SK-N-SH (cell line): ENCODE measurements around the gene TBC1D16. TPM values are rescaled to one million over a fixed set of nuclear protein-coding genes. Genes with fewer than 3 reads are reported as not detected.

Source experiments
- CTCF ChIA-PET: fragments of 300-600, 350-600 bp; formaldehyde crosslinking; extraction: SDS; loops from one replicate; lab custom pipeline; 2021; lab: Yijun Ruan, JAX
- POLR2A ChIA-PET: fragments of 350-600 bp; sonication (Branson Sonifier 250); formaldehyde crosslinking; extraction: SDS; loops from one replicate; lab custom pipeline; 2020; ENCODE audit warnings: antibody characterized with exemption, inconsistent platforms; lab: Yijun Ruan, JAX
- DNase-seq: peaks from one replicate; pipeline ENCODE4 v3.0.0; 2012
- H2AFZ ChIP-seq: fragments of 200-600 bp; sonication (generic); 2 replicates; pipeline ENCODE4 v1.8.1; 2016; ENCODE audit warnings: antibody characterized with exemption, mild to moderate bottlenecking, low read depth
- H3F3A ChIP-seq: fragments of 200-600 bp; sonication (generic); replicated peaks from 2 replicates; pipeline ENCODE3; 2016; ENCODE audit warnings: antibody characterized with exemption, mild to moderate bottlenecking; ENCODE audit not compliant: insufficient read depth
- H3K27ac ChIP-seq, 2 experiments: fragments of 200-500 bp in 1 of 2; fragments of 200-600 bp in 1 of 2; sonication (Bioruptor generic) in 1 of 2; sonication (generic), shearing (Covaris generic) in 1 of 2; 2 replicates each; pipeline versions ENCODE4 v1.5.1 to v1.6.1; 2014 to 2016; ENCODE audit warnings: low read depth in 2 of 2, inconsistent platforms in 1 of 2, low read length in 1 of 2, mild to moderate bottlenecking in 1 of 2, mixed read lengths in 1 of 2
- H3K27me3 ChIP-seq: fragments of 200-600 bp; sonication (generic), shearing (Covaris generic); 2 replicates; pipeline ENCODE4 v1.6.1; 2016; ENCODE audit warnings: mixed run types; ENCODE audit not compliant: insufficient read depth
- H3K36me3 ChIP-seq, 2 experiments: fragments of 200-500 bp in 1 of 2; fragments of 200-600 bp in 1 of 2; sonication (Bioruptor generic) in 1 of 2; sonication (generic) in 1 of 2; replicated peaks in 1 of 2; 2 replicates each; pipeline versions ENCODE3 to v1.5.1; 2014 to 2016; ENCODE audit warnings: low read length in 1 of 2, mild to moderate bottlenecking in 1 of 2; ENCODE audit not compliant: insufficient read depth in 2 of 2, control insufficient read depth in 1 of 2
- H3K4me1 ChIP-seq, 2 experiments: fragments of 200-500 bp in 1 of 2; fragments of 200-600 bp in 1 of 2; sonication (Bioruptor generic) in 1 of 2; sonication (generic), shearing (Covaris generic) in 1 of 2; 2 replicates each; pipeline versions ENCODE4 v1.5.1 to v1.6.1; 2014 to 2016; ENCODE audit warnings: low read depth in 1 of 2, low read length in 1 of 2, mixed run types in 1 of 2; ENCODE audit not compliant: insufficient read depth in 2 of 2, control insufficient read depth in 1 of 2
- H3K4me2 ChIP-seq: fragments of 200-600 bp; sonication (generic), shearing (Covaris generic); 2 replicates; pipeline ENCODE4 v1.6.1; 2017; ENCODE audit warnings: mixed run types
- H3K4me3 ChIP-seq, 2 experiments: fragments of 200-500 bp in 1 of 2; fragments of 200-600 bp in 1 of 2; sonication (Bioruptor generic) in 1 of 2; sonication (generic), shearing (Covaris generic) in 1 of 2; 2 replicates each; pipeline versions ENCODE4 v1.5.1 to v1.8.1; 2014 to 2016; ENCODE audit warnings: low read depth in 2 of 2, inconsistent platforms in 1 of 2, low read length in 1 of 2, mild to moderate bottlenecking in 1 of 2, mixed read lengths in 1 of 2, moderate library complexity in 1 of 2
- H3K79me2 ChIP-seq: fragments of 200-600 bp; sonication (generic); 2 replicates; pipeline ENCODE4 v1.8.1; 2017; ENCODE audit warnings: mild to moderate bottlenecking; ENCODE audit not compliant: insufficient read depth
- H3K9ac ChIP-seq: fragments of 200-600 bp; sonication (generic); 2 replicates; pipeline ENCODE4 v1.6.1; 2017; ENCODE audit warnings: mixed run types
- H3K9me2 ChIP-seq: fragments of 200-600 bp; sonication (generic); 2 replicates; pipeline ENCODE4 v1.6.1; 2017; ENCODE audit warnings: mixed run types
- H3K9me3 ChIP-seq: fragments of 200-600 bp; sonication (generic); 2 replicates; pipeline ENCODE4 v1.6.1; 2017; ENCODE audit warnings: mixed run types, mild to moderate bottlenecking, moderate library complexity
- H4K20me1 ChIP-seq: fragments of 200-600 bp; sonication (generic); 2 replicates; pipeline ENCODE4 v1.6.1; 2017; ENCODE audit warnings: mild to moderate bottlenecking, mixed run types; ENCODE audit not compliant: insufficient read depth
- CHD2 ChIP-seq: fragments of 150-350 bp; IDR thresholded peaks from 2 replicates; pipeline ENCODE4 v1.6.1; 2018; ENCODE audit warnings: low read length; ENCODE audit not compliant: partially characterized antibody
- EP300 ChIP-seq, 2 experiments: IDR thresholded peaks; 2 replicates each; pipeline versions ENCODE4 v1.4.0 to v1.6.1; 2012; ENCODE audit warnings: borderline replicate concordance in 1 of 2, low read depth in 1 of 2, low read length in 1 of 2
- FOXJ3 ChIP-seq: sonication (generic); formaldehyde crosslinking; IDR thresholded peaks from 2 replicates; pipeline ENCODE4 v1.5.1; 2020; ENCODE audit warnings: mild to moderate bottlenecking, missing genetic modification reagents
- FOXM1 ChIP-seq: IDR thresholded peaks from 2 replicates; pipeline ENCODE4 v1.4.0; 2012; ENCODE audit warnings: low read depth, mild to moderate bottlenecking
- GABPA ChIP-seq: IDR thresholded peaks from 2 replicates; pipeline ENCODE4 v1.4.0; 2012; ENCODE audit warnings: low read depth, mild to moderate bottlenecking
- JUND ChIP-seq: IDR thresholded peaks from 2 replicates; pipeline ENCODE4 v1.4.0; 2012
- MXI1 ChIP-seq: IDR thresholded peaks from 2 replicates; pipeline ENCODE4 v1.6.1; 2012; ENCODE audit warnings: mild to moderate bottlenecking, low read depth, low read length, improper control_type of control experiment
- NFIC ChIP-seq: IDR thresholded peaks from 2 replicates; pipeline ENCODE4 v1.4.0; 2012; ENCODE audit warnings: borderline replicate concordance
- POLR2AphosphoS5 ChIP-seq: IDR thresholded peaks from 2 replicates; pipeline ENCODE4 v1.6.1; 2012; ENCODE audit warnings: low read depth, low read length
- RXRA ChIP-seq: IDR thresholded peaks from 2 replicates; pipeline ENCODE4 v1.4.0; 2012; ENCODE audit warnings: low read depth, mild to moderate bottlenecking, borderline replicate concordance
- TCF12 ChIP-seq: IDR thresholded peaks from 2 replicates; pipeline ENCODE4 v1.4.0; 2012
- TEAD4 ChIP-seq: IDR thresholded peaks from 2 replicates; pipeline ENCODE4 v1.4.0; 2012; ENCODE audit warnings: mild to moderate bottlenecking, borderline replicate concordance; ENCODE audit not compliant: insufficient read depth
- USF1 ChIP-seq: IDR thresholded peaks from 2 replicates; pipeline ENCODE4 v1.4.0; 2012; ENCODE audit warnings: low read depth, borderline replicate concordance
- USF2 ChIP-seq: fragments of 150-350 bp; IDR thresholded peaks from 2 replicates; pipeline ENCODE4 v1.6.1; 2017; ENCODE audit warnings: antibody characterized with exemption, low read length, low read depth, borderline replicate concordance
- YY1 ChIP-seq: IDR thresholded peaks from 2 replicates; pipeline ENCODE4 v1.4.0; 2012; ENCODE audit warnings: low read depth, mild to moderate bottlenecking
- WGBS: methylation state at CpG from one replicate; pipeline ENCODE4 v1.1.6; 2017; ENCODE audit warnings: low lambda C conversion rate; 5-methylcytosine and 5-hydroxymethylcytosine counted together
- polyA plus RNA-seq, 3 experiments: library from polyadenylated mRNA; depleted of rRNA; stranded (reverse); fragments of >200 nt; gene quantifications; 2 replicates each; pipeline ENCODE4 v1.2.3, GENCODE V29; 2012
- TF ChIP-seq, protein P1 (sequence below): IDR thresholded peaks from 2 replicates; pipeline ENCODE4 v1.4.0; 2012; ENCODE audit warnings: low read depth, borderline replicate concordance

TBC1D16 gene
- polyA plus RNA-seq, 1 of the 3 experiments (the other 2 are of a cell fraction) = 14.5 TPM

GRCh38 chr17:79942011-79942405, 93.7 kb downstream of the TBC1D16 start (continued):
- TF ChIP-seq USF2 (no peak), JUND (no peak)

GRCh38 chr17:79941088-79942010, 94.3 kb downstream of the TBC1D16 start:
- POLR2A ChIA-PET = no interaction called here
- Histone ChIP-seq H4K20me1 (no peaks in the 10 kb centered on the region), H3K27ac (no peak overlapping the region), H3K36me3 (peaks cover 0 to 68% of the 10 kb centered on the region in 2 experiments), H3K9me2 (no peaks in the 10 kb centered on the region), H3K9ac (no peak overlapping the region), H3K4me2 (no peak overlapping the region), H3K4me1 (peaks cover 12 to 13% of the 10 kb centered on the region in 2 experiments; a peak in 2 of 4 replicates), H3F3A (no peaks in the 10 kb centered on the region), H3K9me3 (no peaks in the 10 kb centered on the region), H3K27me3 (no peaks in the 10 kb centered on the region), H2AFZ (no peak overlapping the region), H3K4me3 (no peak overlapping the region), H3K79me2 (no peaks in the 10 kb centered on the region)
- no peak for TF ChIP-seq YY1
- TF ChIP-seq USF2 = no peak
- TF ChIP-seq CHD2 = no peak
- no peak for TF ChIP-seq FOXM1
- TF ChIP-seq POLR2AphosphoS5 = no peak
- no peak for TF ChIP-seq TCF12
- no peak for TF ChIP-seq GABPA
- TF ChIP-seq, protein P1, sequence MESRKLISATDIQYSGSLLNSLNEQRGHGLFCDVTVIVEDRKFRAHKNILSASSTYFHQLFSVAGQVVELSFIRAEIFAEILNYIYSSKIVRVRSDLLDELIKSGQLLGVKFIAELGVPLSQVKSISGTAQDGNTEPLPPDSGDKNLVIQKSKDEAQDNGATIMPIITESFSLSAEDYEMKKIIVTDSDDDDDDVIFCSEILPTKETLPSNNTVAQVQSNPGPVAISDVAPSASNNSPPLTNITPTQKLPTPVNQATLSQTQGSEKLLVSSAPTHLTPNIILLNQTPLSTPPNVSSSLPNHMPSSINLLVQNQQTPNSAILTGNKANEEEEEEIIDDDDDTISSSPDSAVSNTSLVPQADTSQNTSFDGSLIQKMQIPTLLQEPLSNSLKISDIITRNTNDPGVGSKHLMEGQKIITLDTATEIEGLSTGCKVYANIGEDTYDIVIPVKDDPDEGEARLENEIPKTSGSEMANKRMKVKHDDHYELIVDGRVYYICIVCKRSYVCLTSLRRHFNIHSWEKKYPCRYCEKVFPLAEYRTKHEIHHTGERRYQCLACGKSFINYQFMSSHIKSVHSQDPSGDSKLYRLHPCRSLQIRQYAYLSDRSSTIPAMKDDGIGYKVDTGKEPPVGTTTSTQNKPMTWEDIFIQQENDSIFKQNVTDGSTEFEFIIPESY = no peak
- no peak for TF ChIP-seq RXRA
- no peak for TF ChIP-seq EP300 (IDR thresholded peaks at IDR 0.05; ENCODE audit: borderline replicate concordance in 1 of 2, low read depth in 1 of 2, low read length in 1 of 2)
- TF ChIP-seq NFIC = no peak
- TF ChIP-seq USF1 = no peak
- no peak for TF ChIP-seq MXI1
- TF ChIP-seq TEAD4 = no peak
- TF ChIP-seq FOXJ3 (CRISPR knock-in tag) = no peak
- CTCF ChIA-PET = interaction anchor here (0.6 to 1.0 kb wide), 3 partner anchors 22 to 101 kb away, joined by 3 to 4 read pairs (median 3); no protein-coding TSS in a partner anchor
- 89% methylated on average over 16 of the region's 28 CpGs for WGBS
- DNase-seq = no peak
